ENCODE results near the gene P2RY11.

GRCh38 chr19:10152100-10152499 lies 40.6 kb downstream of the P2RY11 start:
- TF ChIP-seq POLR2A (IDR thresholded peaks at IDR 0.05; ENCODE audit: low read length) (no peak), GATA1 (IDR thresholded peaks at IDR 0.05; ENCODE audit: low read depth, low read length) (no peak)

All from erythroblast (primary cell).